Thyroid gland (tissue), 4 donors: ENCODE measurements around the gene CHST11. TPM values are rescaled to one million over a fixed set of nuclear protein-coding genes. Genes with fewer than 3 reads are reported as not detected.

Source experiments
- DNase-seq, 2 donors: peaks; one replicate each; pipeline ENCODE4 v3.0.0-alpha.2; 2019
- H3K27ac ChIP-seq, 3 donors: fragments of 200-600 bp; sonication (generic); 1 replicate in 2 of 3; 2 replicates in 1 of 3; pipeline ENCODE4 v1.5.1; 2016 to 2019; ENCODE audit warnings: mild to moderate bottlenecking in 1 of 3, moderate library complexity in 1 of 3
- H3K27me3 ChIP-seq: fragments of 200-600 bp; sonication (generic); one replicate; pipeline ENCODE4 v1.5.1; 2019
- H3K36me3 ChIP-seq, 2 donors: fragments of 200-600 bp; sonication (generic); one replicate each; pipeline ENCODE4 v1.5.1; 2016 to 2019
- H3K4me1 ChIP-seq, 2 donors: fragments of 200-600 bp; sonication (generic); one replicate each; pipeline ENCODE4 v1.5.1; 2017 to 2019
- H3K4me3 ChIP-seq, 3 donors: fragments of 200-600 bp; sonication (generic); replicated peaks in 1 of 3; 1 replicate in 2 of 3; 2 replicates in 1 of 3; pipeline ENCODE4 v1.5.1; 2016; ENCODE audit warnings: mild to moderate bottlenecking in 1 of 3
- H3K9me3 ChIP-seq: fragments of 200-600 bp; sonication (generic); one replicate; pipeline ENCODE4 v1.5.1; 2017
- CTCF ChIP-seq, 6 experiments: fragments of 200-600 bp in 3 of 6; fragments of 450-650 bp in 3 of 6; sonication (generic) in 3 of 6; IDR thresholded peaks; one replicate each; pipeline ENCODE4 v1.5.1; 2016 to 2019; ENCODE audit warnings: antibody characterized with exemption in 6 of 6, mild to moderate bottlenecking in 2 of 6, inconsistent platforms in 1 of 6, moderate library complexity in 1 of 6
- POLR2A ChIP-seq, 2 donors: fragments of 450-650 bp; IDR thresholded peaks; one replicate each; pipeline ENCODE4 v1.6.1; 2017; ENCODE audit warnings: antibody characterized with exemption in 2 of 2, mild to moderate bottlenecking in 2 of 2, moderate library complexity in 1 of 2
- WGBS, 2 donors: methylation state at CpG; one replicate each; pipeline ENCODE4 v1.1.5; 2017; 5-methylcytosine and 5-hydroxymethylcytosine counted together
- intact Hi-C: fragments of 100-400 bp; cut with DNase I; formaldehyde crosslinking; loops from one replicate; pipeline ENCODE4 v1.15.1; 2023
- total RNA-seq, 4 donors: library from RNA; depleted of rRNA; stranded (reverse); fragments of >200 nt; gene quantifications; one replicate each; pipeline ENCODE4 v1.2.3, GENCODE V29; 2016

The CHST11 gene
- total RNA-seq, 4 donors from 2014 or later = 6.9 to 11.6 (median 8.0) TPM

GRCh38 chr12:104435175-104435574 lies 21.6 kb upstream of the CHST11 start:
- Histone ChIP-seq H3K9me3 (no peaks in the 10 kb centered on the region), H3K36me3 (no peaks in the 10 kb centered on the region), H3K4me3 (no peak overlapping the region), H3K27ac (no peak overlapping the region), H3K4me1 (no peaks in the 10 kb centered on the region), H3K27me3 (no peaks in the 10 kb centered on the region)
- TF ChIP-seq POLR2A (IDR thresholded peaks at IDR 0.05) (no peak), CTCF (IDR thresholded peaks at IDR 0.05) (no peak)
- intact Hi-C loops = no loop called here
- DNase-seq = no peak
- WGBS, 2 donors = 70 to 78% methylated on average over 4 of the region's 4 CpGs

GRCh38 chr12:104435765-104436164 lies 21.0 kb upstream of the CHST11 start:
- H3K4me3 ChIP-seq = no peak overlapping the region
- no peak for DNase-seq
- H3K36me3 ChIP-seq = no peaks in the 10 kb centered on the region
- intact Hi-C loops = no loop called here
- no peaks in the 10 kb centered on the region for H3K27me3 ChIP-seq
- WGBS, 2 donors = 72 to 80% methylated on average over 3 of the region's 3 CpGs
- TF ChIP-seq POLR2A (IDR thresholded peaks at IDR 0.05) (no peak), CTCF (IDR thresholded peaks at IDR 0.05) (no peak)
- no peak overlapping the region for H3K27ac ChIP-seq
- H3K4me1 ChIP-seq = no peaks in the 10 kb centered on the region
- no peaks in the 10 kb centered on the region for H3K9me3 ChIP-seq

GRCh38 chr12:104436790-104437189 lies 20.0 kb upstream of the CHST11 start:
- TF ChIP-seq CTCF (IDR thresholded peaks at IDR 0.05) (no peak), POLR2A (IDR thresholded peaks at IDR 0.05) (no peak)
- H3K36me3 ChIP-seq = no peaks in the 10 kb centered on the region
- no peak overlapping the region for H3K4me3 ChIP-seq
- H3K4me1 ChIP-seq = no peaks in the 10 kb centered on the region
- H3K27me3 ChIP-seq = no peaks in the 10 kb centered on the region
- no peak for DNase-seq
- no peak overlapping the region for H3K27ac ChIP-seq
- H3K9me3 ChIP-seq = no peaks in the 10 kb centered on the region
- 85 to 90% methylated on average over 8 of the region's 8 CpGs for WGBS, 2 donors
- intact Hi-C loops = no loop called here

GRCh38 chr12:104438134-104438533 lies 18.6 kb upstream of the CHST11 start:
- TF ChIP-seq POLR2A (IDR thresholded peaks at IDR 0.05) (no peak), CTCF (IDR thresholded peaks at IDR 0.05) (no peak)
- Histone ChIP-seq H3K27ac (no peak overlapping the region), H3K36me3 (no peaks in the 10 kb centered on the region), H3K9me3 (no peaks in the 10 kb centered on the region), H3K4me3 (no peak overlapping the region), H3K27me3 (no peaks in the 10 kb centered on the region), H3K4me1 (no peaks in the 10 kb centered on the region)
- DNase-seq = no peak
- 91 to 95% methylated on average over 3 of the region's 3 CpGs for WGBS, 2 donors
- intact Hi-C loops = no loop called here

- Histone ChIP-seq H3K36me3 (no peaks in the 10 kb centered on the region), H3K27ac (no peak overlapping the region), H3K4me1 (no peaks in the 10 kb centered on the region), H3K27me3 (no peaks in the 10 kb centered on the region), H3K9me3 (no peaks in the 10 kb centered on the region), H3K4me3 (no peak overlapping the region)
- intact Hi-C loops = no loop called here
- DNase-seq = no peak
- TF ChIP-seq POLR2A (IDR thresholded peaks at IDR 0.05) (no peak), CTCF (IDR thresholded peaks at IDR 0.05) (no peak)
- WGBS, 2 donors = 85 to 90% methylated on average over 12 of the region's 12 CpGs
Measured at GRCh38 chr12:104439137-104439536, 17.6 kb upstream of the CHST11 start.
